Small intestine (tissue), 7 donors: ENCODE data around the gene GBF1. TPM values are rescaled to one million over a fixed set of nuclear protein-coding genes. Genes with fewer than 3 reads are reported as not detected.
"Not testable (repeated sequence)": the region's sequence is repeated elsewhere in the genome, so short reads cannot be mapped to it uniquely, and the experiment has no call there.

Source experiments
- DNase-seq, 2 donors: peaks; one replicate each; pipeline versions ENCODE4 v3.0.0 to v3.0.0-alpha.2; 2013
- FAIRE-seq: peaks from 2 replicates; lab custom pipeline; 2012; peaks lifted over from hg19 to GRCh38; lab: Jason Lieb, UNC
- H3K27ac ChIP-seq, 3 donors: one replicate each; pipeline ENCODE4 v1.5.1; 2013; ENCODE audit warnings: low read length in 2 of 3, mild to moderate bottlenecking in 2 of 3, control low read depth in 1 of 3, inconsistent platforms in 1 of 3, low read depth in 1 of 3, moderate library complexity in 1 of 3
- H3K27me3 ChIP-seq, 3 donors: one replicate each; pipeline ENCODE4 v1.6.1; 2013; ENCODE audit warnings: low read length in 3 of 3, inconsistent platforms in 1 of 3; ENCODE audit not compliant: control insufficient read depth in 3 of 3, insufficient read depth in 3 of 3
- H3K36me3 ChIP-seq, 3 donors: one replicate each; pipeline ENCODE4 v1.6.1; 2013; ENCODE audit warnings: low read length in 3 of 3, inconsistent platforms in 1 of 3, low read depth in 1 of 3, mild to moderate bottlenecking in 1 of 3, moderate library complexity in 1 of 3; ENCODE audit not compliant: control insufficient read depth in 3 of 3, insufficient read depth in 2 of 3
- H3K4me1 ChIP-seq, 3 donors: one replicate each; pipeline ENCODE4 v1.6.1; 2013; ENCODE audit warnings: low read length in 2 of 3, inconsistent platforms in 1 of 3, low read depth in 1 of 3, mild to moderate bottlenecking in 1 of 3, moderate library complexity in 1 of 3; ENCODE audit not compliant: control insufficient read depth in 3 of 3, insufficient read depth in 2 of 3
- H3K4me3 ChIP-seq, 3 donors: one replicate each; pipeline ENCODE4 v1.5.1; 2013; ENCODE audit warnings: low read length in 3 of 3, control low read depth in 1 of 3, inconsistent platforms in 1 of 3, low read depth in 1 of 3, mild to moderate bottlenecking in 1 of 3, moderate library complexity in 1 of 3
- H3K9me3 ChIP-seq, 2 donors: one replicate each; pipeline ENCODE4 v1.6.1; 2013; ENCODE audit warnings: low read depth in 1 of 2, low read length in 1 of 2; ENCODE audit not compliant: control insufficient read depth in 2 of 2, insufficient read depth in 1 of 2
- WGBS, 3 donors: extraction: QIAGEN DNeasy Blood & Tissue Kit; methylation state at CpG; one replicate each; pipeline ENCODE4 v1.1.7; 2013; 5-methylcytosine and 5-hydroxymethylcytosine counted together
- polyA plus RNA-seq, 4 donors: library from polyadenylated mRNA; stranded (reverse) in 3 of 4; unstranded in 1 of 4; fragments of 200-250 nt in 3 of 4; fragments of 120-200 nt in 1 of 4; gene quantifications; one replicate each; pipeline versions ENCODE4 v1.2.1 to v1.2.3, GENCODE V29; 2013
- donor health status: healthy with polysubstance abuse.
- donor health status: control.
- donor health status: control.
- donor health status: Bipolar disorder and iron deficiency.
- donor health status: healthy.

The GBF1 gene
- polyA plus RNA-seq, 4 donors = 13.2 to 53.0 (median 18.4) TPM

- H3K9me3 ChIP-seq, DNase-seq, H3K27me3 ChIP-seq, H3K36me3 ChIP-seq, FAIRE-seq, H3K4me1 ChIP-seq, H3K27ac ChIP-seq, H3K4me3 ChIP-seq: not testable (repeated sequence)
- 61 to 88% (median 76%) methylated on average over 4 of the region's 4 CpGs for WGBS, 3 donors
Observed at GRCh38 chr10:102213599-102213998, 31.7 kb upstream of the GBF1 start.

- H3K27ac ChIP-seq = no peak overlapping the region
- H3K9me3 ChIP-seq = no peaks in the 10 kb centered on the region
- FAIRE-seq (no peak), DNase-seq (no peak)
- no peaks in the 10 kb centered on the region for H3K27me3 ChIP-seq
- no peaks in the 10 kb centered on the region for H3K36me3 ChIP-seq
- 62 to 79% (median 68%) methylated on average over 5 of the region's 5 CpGs for WGBS, 3 donors
- H3K4me1 ChIP-seq = no peaks in the 10 kb centered on the region
- H3K4me3 ChIP-seq = no peak overlapping the region
Observed at GRCh38 chr10:102219370-102219769, 26.0 kb upstream of the GBF1 start.

- H3K27ac ChIP-seq = no peak overlapping the region
- no peak for FAIRE-seq
- no peaks in the 10 kb centered on the region for H3K9me3 ChIP-seq
- DNase-seq = peak in 1 of 2 donors; percentile 57
- H3K36me3 ChIP-seq = no peaks in the 10 kb centered on the region
- no peaks in the 10 kb centered on the region for H3K4me1 ChIP-seq
- no peaks in the 10 kb centered on the region for H3K27me3 ChIP-seq
- H3K4me3 ChIP-seq = no peak overlapping the region
Observed at GRCh38 chr10:102220612-102221011, 24.7 kb upstream of the GBF1 start.

GRCh38 chr10:102222797-102223196, 22.5 kb upstream of the GBF1 start:
- DNase-seq (no peak), FAIRE-seq (no peak)
- H3K27ac ChIP-seq = no peak overlapping the region
- H3K4me1 ChIP-seq = peaks cover 0 to 6% (median 0%) of the 10 kb centered on the region in 3 donors
- peaks cover 0 to 15% (median 3%) of the 10 kb centered on the region in 3 donors for H3K27me3 ChIP-seq
- peaks cover 0 to 5% of the 10 kb centered on the region in 2 donors for H3K9me3 ChIP-seq
- no peak overlapping the region for H3K4me3 ChIP-seq
- H3K36me3 ChIP-seq = no peaks in the 10 kb centered on the region
- WGBS, 3 donors = 80 to 83% (median 81%) methylated on average over 5 of the region's 5 CpGs

DNA sequence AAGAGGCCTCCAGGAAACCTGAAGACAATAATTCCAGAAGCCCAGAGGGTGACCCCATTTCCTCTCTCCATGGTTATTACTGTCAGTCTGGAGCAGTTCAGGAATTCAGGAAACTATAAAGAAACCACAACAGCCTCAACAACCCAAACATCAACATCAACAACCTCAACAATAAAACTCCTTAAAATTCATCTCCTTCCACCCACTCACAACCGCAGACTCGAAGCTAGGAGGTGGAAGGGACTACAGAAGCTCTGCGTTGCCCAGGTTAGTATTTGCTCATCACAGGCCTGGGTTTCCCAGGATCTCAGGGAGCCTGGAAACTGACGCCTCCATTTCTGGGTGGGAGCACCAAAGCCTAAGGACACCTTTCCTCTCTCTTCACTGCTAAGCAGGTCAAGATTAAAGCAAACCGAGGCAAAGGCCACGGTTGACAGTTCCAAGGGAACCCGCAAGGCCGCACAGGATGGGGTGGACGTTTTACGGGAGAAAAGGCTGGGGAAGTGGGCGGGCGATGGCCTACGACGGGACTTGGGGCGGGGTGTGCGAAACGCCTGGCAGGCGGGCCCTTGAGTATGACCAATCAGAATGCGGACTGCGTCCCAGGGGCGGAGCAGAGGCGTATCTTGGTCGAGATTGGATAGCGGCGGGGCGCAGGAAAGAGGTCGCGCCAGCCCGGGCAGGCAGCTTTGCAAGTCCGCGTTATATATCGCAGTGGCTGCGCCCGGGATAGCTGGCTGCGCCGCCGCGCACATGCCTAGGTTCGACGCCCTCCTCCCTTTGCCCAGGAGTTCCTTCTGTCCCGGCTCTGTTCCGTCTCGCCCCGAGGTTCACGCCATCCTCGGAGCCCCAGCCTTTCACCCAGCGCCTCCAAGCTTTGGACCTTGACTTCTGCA, 19.4 kb upstream of the GBF1 start, which contains the start of gene ELOVL3:
Gene ELOVL3, plus strand, starts transcription at position 654 of the 896 bp plus-strand sequence. CDS start 250 bp downstream, outside the sequence.
- WGBS, 3 donors = 6 to 9% (median 8%) methylated on average over 39 to 47 of the region's 47 CpGs
- Histone ChIP-seq H3K4me3 (peak within 1 kb of the TSS in 1 of 3 donors; percentile 20), H3K27ac (peak within 1 kb of the TSS in 2 of 3 donors; percentile 34 to 81), H3K27me3 (peaks cover 0 to 45% (median 3%) of the 10 kb centered on the region in 3 donors), H3K4me1 (peaks cover 0 to 15% (median 0%) of the 10 kb centered on the region in 3 donors), H3K9me3 (peaks cover 0 to 5% of the 10 kb centered on the region in 2 donors), H3K36me3 (no peaks in the 10 kb centered on the region)
- DNase-seq (peak; percentile 91 to 94), FAIRE-seq (no peak)

DNA sequence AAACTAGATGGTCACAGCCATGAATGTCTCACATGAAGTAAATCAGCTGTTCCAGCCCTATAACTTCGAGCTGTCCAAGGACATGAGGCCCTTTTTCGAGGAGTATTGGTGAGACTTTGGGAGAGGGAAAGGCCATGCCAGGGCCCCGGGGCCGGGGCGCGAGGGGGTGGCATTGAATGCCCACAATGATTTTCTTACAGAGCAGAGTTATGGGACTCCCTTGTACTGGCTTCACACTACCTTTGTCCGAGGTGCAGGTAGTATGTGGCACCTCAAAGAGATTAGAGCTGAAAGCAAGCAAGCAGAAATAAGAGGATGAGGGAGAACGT, 18.8 kb upstream of the GBF1 start:
- peak overlapping the region in 1 of 3 donors; percentile 27 for H3K27ac ChIP-seq
- H3K4me1 ChIP-seq = peaks cover under 1 to 20% (median 2%) of the 10 kb centered on the region in 3 donors
- 60 to 66% (median 64%) methylated on average over 8 of the region's 8 CpGs for WGBS, 3 donors
- no peaks in the 10 kb centered on the region for H3K36me3 ChIP-seq
- H3K27me3 ChIP-seq = peaks cover 0 to 51% (median 3%) of the 10 kb centered on the region in 3 donors
- DNase-seq = no peak
- H3K4me3 ChIP-seq = no peak overlapping the region
- no peak for FAIRE-seq
- peaks cover 0 to 5% of the 10 kb centered on the region in 2 donors for H3K9me3 ChIP-seq

DNA sequence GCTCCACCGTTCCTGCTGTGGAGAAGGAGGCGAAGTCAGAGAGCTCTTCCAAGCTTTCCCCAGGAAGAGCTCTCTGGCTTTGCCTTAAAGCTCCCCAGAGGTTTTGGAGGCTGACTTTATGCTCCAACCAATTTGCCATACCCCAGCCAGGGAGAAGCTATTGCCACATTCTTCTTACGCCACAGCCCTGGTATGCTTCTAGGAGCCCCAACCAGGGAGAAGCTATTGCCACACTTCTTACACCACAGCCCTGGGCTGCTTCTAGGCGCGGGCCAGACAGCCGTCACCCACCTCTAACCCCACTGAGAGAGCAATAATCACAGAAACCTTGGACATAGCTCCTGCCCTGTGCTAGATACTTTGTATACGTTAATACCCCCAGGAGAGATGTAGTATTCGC, 18.3 kb upstream of the GBF1 start:
- no peak overlapping the region for H3K27ac ChIP-seq
- WGBS, 3 donors = 78 to 82% (median 78%) methylated on average over 8 of the region's 8 CpGs
- peaks cover 2 to 24% (median 3%) of the 10 kb centered on the region in 3 donors for H3K4me1 ChIP-seq
- no peak for DNase-seq
- no peak overlapping the region for H3K4me3 ChIP-seq
- H3K36me3 ChIP-seq = no peaks in the 10 kb centered on the region
- no peak for FAIRE-seq
- peaks cover 0 to 7% of the 10 kb centered on the region in 2 donors for H3K9me3 ChIP-seq
- peaks cover 0 to 56% (median 3%) of the 10 kb centered on the region in 3 donors for H3K27me3 ChIP-seq

DNA sequence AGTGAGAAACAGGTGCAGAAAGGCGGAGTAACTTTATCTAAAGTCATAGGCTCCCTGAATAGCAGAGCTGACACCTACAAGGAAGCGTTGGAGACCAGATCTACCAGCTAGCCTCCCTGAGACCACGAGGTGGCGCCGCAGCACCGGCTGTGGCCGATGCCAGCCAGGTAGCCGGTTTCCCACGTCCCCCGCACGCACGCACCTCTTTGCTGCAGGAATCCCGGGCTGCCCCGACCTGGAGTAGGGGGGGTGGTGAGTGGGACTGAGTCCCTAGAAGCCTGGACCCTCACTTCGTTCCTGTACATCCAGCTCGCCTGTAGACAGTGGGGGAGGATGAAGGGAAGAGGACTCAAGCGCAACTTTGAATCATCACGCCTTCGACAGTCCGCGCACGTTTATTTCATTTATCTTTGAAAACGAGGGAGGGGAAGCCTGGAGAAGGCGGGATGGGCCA, 15.5 kb upstream of the GBF1 start:
- Histone ChIP-seq H3K27me3 (peaks cover 0 to 74% (median 6%) of the 10 kb centered on the region in 3 donors), H3K4me1 (peaks cover 2 to 24% (median 3%) of the 10 kb centered on the region in 3 donors), H3K36me3 (no peaks in the 10 kb centered on the region), H3K4me3 (peak overlapping the region in 2 of 3 donors; percentile 26 to 49), H3K9me3 (peaks cover 0 to 7% of the 10 kb centered on the region in 2 donors), H3K27ac (no peak overlapping the region)
- FAIRE-seq (no peak), DNase-seq (peak; percentile 81 to 92)
- WGBS, 3 donors = 0 to 1% (median 0%) methylated on average over 24 of the region's 24 CpGs
